Measurements from ENCODE around the gene PRKAG3. TPM values are rescaled to one million over a fixed set of nuclear protein-coding genes. Genes with fewer than 3 reads are reported as not detected.
A peak's percentile ranks its signal among the peaks of the same experiment; 100 is the strongest.

Gene PRKAG3
- total RNA-seq (2014; rRNA removed), result 0.46 TPM in 1 of 2 replicates, not detected in the other
- polyA plus RNA-seq (2012), result 0.35 TPM

- peak; percentile 45 for DNase-seq (ENCODE audit: low read depth)
Observed at GRCh38 chr2:218831378-218831990, at the start of gene PRKAG3. PRKAG3 (minus strand) TSS chr2:218831803.

- DNase-seq (ENCODE audit: low read depth), result no peak
Observed at GRCh38 chr2:218880859-218881594, 49.4 kb upstream of the PRKAG3 start.

DNA sequence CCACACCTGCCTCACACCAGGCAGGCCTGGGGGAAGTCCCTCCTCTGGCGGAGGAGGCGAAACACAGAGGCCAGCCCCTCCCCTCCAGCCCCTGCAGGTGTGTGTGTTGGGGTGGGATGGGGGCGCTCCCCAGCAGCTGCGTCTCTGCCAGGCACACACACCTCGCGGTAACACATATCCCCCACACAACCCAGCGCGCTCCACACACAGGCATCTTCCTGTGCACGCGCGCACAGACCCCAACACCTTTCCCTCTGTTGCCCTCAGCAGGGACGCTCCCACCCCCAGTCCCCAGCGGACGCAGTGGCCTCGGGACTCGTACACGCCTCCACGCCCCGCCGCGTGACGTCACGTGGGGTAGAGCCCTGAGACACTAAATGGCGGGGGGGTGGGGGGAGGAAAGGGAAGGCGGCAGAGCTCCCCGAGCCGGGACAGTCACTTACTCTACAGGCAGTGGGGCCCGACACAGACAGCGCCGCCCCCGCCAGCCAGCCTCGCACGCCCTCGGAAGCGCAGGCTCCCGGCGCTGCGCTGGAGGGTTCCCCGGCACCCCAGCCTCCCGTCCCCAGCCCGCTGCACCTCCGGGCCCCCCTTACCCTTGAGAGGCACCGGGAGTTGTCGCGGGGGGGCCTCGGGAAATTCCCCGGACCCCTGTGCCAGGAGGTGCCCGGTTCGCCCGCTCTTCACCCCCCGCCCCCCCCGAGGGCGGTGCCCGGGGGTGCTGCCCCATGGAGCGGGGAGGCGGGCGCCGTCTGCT is 48.7 kb upstream of the PRKAG3 start, which contains the start of gene WNT10A:
Gene WNT10A (plus strand): TSS at position 751 of the 757 bp plus-strand sequence. CDS start 144 bp downstream, outside the sequence.
- DNase-seq (ENCODE audit: low read depth), result no peak

GRCh38 chr2:218879776-218880101 is 48.1 kb upstream of the PRKAG3 start:
- no peak for DNase-seq (ENCODE audit: low read depth)

- DNase-seq (ENCODE audit: low read depth), result peak; percentile 45
Observed at GRCh38 chr2:218878926-218879761, 47.5 kb upstream of the PRKAG3 start.

DNA sequence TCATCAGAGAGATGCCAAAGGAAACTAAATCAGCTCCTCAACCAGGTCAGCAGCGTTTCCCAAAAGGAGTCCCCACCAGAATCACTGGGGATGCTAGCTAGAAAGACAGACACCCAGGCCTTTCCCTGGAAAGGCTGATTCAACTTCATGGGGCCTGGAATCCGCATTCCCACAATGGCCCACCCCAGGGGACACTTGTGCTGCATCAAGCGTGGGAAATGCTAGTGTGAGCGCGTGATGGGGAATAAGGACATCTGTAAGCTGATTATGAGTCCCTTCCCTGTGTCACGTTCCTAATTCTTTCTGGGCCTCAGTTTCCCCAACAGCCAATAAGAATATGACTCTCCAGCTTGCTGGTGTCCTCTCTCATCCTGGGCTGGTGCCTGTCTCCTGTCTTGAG is 46.9 kb upstream of the PRKAG3 start:
- DNase-seq (ENCODE audit: low read depth), result no peak

GRCh38 chr2:218877891-218878290 is 46.3 kb upstream of the PRKAG3 start:
- no peak for DNase-seq (ENCODE audit: low read depth)

DNA sequence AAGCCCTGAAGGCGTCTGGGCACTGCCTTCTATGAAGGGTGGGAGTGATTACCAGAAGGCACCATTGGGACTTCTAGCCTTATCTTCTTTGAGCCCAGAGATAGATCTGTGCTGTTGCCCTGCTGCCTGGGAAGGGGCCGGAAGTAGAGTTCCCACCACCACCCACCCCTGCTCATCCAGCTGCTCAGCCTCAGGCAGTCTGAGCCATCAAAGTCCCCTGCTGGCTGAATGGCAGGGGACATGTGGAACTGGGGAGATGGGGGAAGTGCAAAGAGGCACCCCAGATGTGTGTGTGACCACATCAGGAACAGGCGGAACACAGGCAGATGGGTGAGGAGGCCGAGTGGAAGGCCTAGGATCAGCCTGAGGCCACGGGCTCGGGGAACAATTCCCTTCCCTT is 45.7 kb upstream of the PRKAG3 start:
- DNase-seq (ENCODE audit: low read depth), result no peak

DNA sequence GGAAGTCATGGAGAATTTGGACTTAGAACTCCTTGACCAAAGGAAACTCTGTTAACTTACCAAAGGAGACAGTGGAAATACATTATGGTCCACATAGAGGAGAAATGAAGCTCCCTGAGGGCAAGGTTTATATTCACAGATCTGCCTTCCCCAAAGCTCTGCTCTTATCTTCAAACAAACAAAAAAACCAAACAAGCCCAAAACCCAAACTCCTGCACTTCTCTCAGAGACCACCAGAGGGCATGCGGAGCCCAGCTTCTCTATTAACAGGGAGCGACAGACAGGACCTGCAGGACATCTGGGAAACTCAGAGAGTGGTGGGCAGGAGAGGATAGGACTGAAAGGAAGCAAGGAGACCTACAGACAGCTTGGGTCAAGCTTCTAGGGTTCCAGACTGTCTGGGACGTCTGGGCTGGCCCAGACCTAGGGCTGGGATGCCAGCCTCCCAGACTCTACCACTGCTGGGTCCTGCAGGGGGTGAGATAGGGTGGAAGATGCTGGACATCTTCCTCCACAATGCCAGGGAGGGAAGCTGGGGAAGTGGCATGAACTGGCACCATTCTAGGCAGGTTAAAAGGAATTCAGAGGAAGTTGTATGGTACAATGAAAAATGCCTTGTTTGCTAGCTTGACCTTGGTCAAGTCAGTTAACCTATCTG is 45.1 kb upstream of the PRKAG3 start:
- DNase-seq (ENCODE audit: low read depth), result peak; percentile 62

- no peak for DNase-seq (ENCODE audit: low read depth)
Observed at GRCh38 chr2:218875692-218876246, 44.2 kb upstream of the PRKAG3 start.

- no peak for DNase-seq (ENCODE audit: low read depth)
Observed at GRCh38 chr2:218873359-218874194, 42.0 kb upstream of the PRKAG3 start.

- no peak for DNase-seq (ENCODE audit: low read depth)
Observed at GRCh38 chr2:218872645-218873358, 41.2 kb upstream of the PRKAG3 start.

GRCh38 chr2:218871345-218872302 is 40.0 kb upstream of the PRKAG3 start:
- no peak for DNase-seq (ENCODE audit: low read depth)

GRCh38 chr2:218870984-218871344 is 39.4 kb upstream of the PRKAG3 start:
- no peak for DNase-seq (ENCODE audit: low read depth)

- no peak for DNase-seq (ENCODE audit: low read depth)
Observed at GRCh38 chr2:218869064-218869463, 37.5 kb upstream of the PRKAG3 start.

GRCh38 chr2:218867900-218868299 is 36.3 kb upstream of the PRKAG3 start:
- DNase-seq (ENCODE audit: low read depth), result no peak

DNA sequence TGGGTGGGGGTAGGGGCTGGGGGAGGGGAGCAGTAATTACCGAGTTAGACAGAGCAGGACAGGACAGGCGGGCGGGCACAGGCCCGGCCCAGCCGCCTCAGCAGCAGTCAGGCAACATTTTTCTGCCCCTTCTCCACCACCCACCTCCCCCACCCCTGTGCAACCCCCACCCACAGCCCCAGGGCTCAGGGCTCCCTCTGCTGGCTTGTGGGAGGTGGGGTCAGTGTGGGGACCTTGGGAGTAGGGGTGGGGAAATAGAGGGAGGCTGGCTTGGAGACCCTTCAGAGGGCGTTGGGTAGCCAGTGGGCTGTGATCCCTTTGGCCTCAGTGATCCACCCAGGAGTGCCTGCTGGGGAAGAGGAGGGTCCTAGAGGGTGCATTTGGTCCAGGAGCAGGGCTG is 34.4 kb upstream of the PRKAG3 start:
- no peak for DNase-seq (ENCODE audit: low read depth)

GRCh38 chr2:218865396-218865795 is 33.8 kb upstream of the PRKAG3 start:
- DNase-seq (ENCODE audit: low read depth), result no peak
